HG02943 (cell line): ENCODE data around the gene SCAPER.

Source experiments
- ATAC-seq: cut with Tn5 transposase; IDR thresholded peaks from one replicate; pipeline ENCODE4 v1.9.1; 2021; ENCODE audit warnings: mild to moderate bottlenecking, low read depth, moderate library complexity; ENCODE audit not compliant: unreplicated experiment

SCAPER gene

DNA sequence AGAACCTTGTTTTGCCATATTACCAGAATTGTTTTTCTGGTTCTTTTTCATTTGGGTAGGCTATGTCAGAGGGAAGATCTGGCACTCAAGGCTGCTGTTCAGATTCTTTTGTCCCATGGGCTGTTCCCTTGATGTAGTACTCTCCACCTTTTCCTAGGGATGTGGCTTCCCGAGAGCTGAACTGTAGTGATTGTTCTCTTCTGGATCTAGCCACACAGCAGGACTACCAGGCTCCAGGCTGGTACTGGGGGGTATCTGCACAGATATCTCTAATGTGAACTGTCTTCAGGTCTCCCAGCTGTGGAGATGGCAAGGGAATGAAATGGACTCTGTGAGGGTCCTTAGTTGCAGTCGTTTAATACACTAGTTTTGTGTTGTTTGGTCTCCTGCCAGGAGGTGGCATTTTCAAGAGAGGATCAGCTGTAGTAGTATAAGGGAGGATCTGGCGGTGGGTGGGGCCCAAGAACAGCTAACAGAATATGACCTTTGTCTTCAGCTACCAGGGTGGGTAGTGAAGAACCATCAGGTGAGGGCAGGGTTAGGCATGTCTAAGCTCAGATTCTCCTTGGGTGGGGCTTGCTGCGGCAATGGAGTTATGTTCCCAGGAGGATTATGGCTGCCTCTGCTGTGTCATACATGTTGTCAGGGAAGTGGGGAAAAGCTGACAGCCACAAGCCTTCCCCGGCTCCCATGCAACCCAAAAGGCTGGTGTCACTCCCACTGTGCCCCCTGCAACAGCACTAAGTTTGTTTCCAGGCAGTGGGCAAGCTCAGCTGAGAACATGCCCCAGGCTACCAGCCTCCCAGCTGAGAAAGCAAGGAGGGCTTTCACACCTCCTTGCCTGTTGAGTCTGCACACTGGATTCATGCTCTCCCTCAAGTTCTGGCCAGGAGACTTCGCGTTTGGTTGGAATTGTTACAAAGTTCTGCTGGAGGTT is 316.1 kb downstream of the SCAPER start:
- no peak for ATAC-seq

DNA sequence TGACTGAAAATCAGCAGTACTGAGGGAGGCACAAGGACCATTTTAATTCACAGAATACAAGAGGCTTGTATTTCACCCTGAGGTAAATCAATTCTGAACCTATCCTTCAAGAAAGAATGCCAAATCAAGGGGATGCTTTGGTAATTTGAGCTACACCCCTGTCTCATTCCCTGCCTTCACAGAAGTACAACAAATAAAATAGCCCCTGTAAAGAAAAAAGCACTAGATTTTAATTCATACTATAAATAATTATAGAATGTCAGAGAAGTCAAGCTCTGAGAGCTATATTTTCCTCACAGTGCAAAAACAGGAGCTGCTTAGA is 319.6 kb downstream of the SCAPER start:
- no peak for ATAC-seq

- no peak for ATAC-seq
These were observed 320.1 kb downstream of the SCAPER start for GRCh38 chr15:76584868-76585575.

DNA sequence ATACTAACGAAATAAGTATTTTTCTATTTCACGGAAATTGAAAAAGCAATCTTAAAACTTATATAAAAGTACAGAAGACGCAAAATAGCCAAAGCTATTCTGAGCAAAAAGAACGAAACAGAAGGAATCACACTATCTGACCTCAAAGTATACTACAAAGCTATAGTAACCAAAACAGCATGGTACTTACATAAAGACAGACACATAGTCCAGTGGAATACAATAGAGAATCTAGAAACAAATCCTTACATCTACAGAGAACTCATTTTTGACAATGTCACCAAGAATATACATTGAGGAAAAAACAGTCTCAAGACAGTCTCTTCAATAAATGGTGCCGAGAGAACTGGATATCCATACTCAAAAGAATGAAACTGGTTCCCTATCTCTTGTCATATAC is 322.6 kb downstream of the SCAPER start:
- ATAC-seq = no peak

DNA sequence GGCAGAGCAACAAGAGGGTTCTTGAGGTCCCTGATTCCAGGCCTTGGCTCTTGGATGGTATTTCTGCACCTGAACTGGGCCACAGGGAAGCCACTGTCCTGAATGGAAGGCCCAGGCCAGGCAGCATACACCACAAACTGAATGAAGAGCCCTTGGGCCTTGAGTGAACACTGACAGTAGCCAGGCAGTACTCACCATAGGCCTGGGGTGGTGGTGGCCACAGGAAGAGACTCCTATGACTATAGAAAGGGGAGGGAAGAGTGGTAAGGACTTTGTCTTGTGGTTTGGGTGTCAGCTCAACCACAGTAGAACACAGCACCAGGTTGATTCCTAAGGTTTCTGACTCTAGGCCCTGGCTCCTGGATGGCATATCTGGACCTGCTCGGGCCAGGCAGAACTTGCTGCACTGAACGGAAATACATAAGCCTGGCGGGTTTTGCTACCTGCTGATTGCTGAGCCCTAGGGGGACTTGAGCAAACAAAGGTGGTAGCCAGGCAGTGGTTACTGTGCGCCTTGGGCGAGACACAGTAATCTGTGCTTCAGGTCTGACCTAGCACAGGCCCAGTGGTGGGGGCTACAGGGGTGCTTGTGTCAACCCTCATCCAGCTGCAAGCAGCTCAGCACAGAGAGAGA is 327.1 kb downstream of the SCAPER start:
- ATAC-seq = no peak

DNA sequence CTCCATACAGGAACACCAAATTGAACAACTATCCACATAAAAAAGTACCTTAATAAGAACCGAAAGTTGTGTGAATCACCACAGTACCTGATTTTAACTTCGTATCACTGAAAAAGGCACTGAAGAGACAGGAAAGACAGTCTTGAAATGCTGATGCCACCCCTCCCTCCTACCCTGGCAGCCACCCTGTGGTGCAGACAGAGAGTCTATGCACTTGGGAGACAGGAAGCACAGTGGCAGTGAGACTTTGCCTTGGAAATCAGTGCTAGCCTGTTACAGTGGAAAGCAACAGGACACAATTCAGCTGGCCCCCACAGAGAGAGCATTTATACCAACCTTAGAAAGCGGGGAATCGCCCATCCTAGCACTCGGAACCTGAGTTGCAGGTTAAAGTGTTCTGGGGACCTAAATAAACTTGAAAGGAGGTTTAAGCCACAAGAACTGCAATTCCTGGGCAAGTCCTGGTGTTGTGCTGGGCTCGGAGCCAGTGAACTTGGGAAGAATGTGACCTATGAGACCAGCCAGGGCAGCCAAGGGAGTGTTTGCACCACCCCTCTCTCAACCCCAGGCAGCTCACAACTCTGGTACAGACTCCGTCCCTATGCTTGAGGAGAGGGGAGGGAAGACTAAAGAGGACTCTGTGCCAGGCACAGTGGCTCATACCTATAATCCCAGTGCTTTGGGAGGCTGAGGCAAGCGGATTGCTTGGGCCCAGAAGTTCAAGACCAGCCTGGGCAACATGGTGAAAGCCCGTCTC is 328.4 kb downstream of the SCAPER start:
- ATAC-seq = no peak

- ATAC-seq = no peak
These were observed 329.5 kb downstream of the SCAPER start for GRCh38 chr15:76575679-76576078.

DNA sequence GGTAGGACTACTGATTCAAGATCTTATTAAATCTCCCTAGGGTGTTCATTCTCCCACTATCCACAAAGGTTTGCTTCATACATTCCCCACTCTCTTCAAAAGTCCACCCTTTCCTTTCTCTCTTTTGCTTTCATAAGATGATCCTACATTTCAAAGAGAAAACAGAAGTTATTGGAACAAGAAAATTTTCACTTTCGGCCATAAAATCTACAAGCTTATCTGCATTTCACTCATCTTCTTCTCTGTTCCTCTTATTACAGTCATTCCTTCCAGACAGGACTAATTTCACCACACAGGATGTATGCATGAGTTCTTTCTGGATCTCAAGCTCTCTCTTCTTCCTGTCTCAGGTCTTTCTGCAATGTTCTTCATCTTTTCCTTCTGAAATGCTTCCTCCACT is 329.9 kb downstream of the SCAPER start:
- ATAC-seq = no peak

- no peak for ATAC-seq
These were observed 332.2 kb downstream of the SCAPER start for GRCh38 chr15:76572983-76573314.

GRCh38 chr15:76566276-76566675 is 338.9 kb downstream of the SCAPER start:
- ATAC-seq = no peak

- no peak for ATAC-seq
These were observed 339.8 kb downstream of the SCAPER start for GRCh38 chr15:76565366-76565765.

GRCh38 chr15:76555247-76555646 is 349.9 kb downstream of the SCAPER start:
- no peak for ATAC-seq

DNA sequence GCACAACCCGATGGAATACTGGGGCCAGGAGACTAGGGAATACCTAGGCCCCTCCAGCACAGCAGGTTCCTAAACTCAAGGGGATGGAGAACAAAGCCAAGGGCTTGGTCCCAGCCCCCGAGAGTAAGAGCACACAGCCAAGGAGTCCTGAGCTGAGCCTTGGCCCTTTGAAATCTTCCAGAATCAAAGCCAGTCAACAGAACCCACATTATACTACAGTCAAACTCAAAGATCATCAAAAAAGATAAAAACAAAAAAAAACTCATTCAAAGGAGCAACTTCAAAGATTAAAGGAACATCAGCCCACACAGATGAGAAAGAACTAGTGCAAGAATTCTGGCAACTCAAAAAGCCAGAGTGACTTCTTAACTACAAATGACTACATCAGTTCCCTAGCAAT is 351.6 kb downstream of the SCAPER start:
- no peak for ATAC-seq

DNA sequence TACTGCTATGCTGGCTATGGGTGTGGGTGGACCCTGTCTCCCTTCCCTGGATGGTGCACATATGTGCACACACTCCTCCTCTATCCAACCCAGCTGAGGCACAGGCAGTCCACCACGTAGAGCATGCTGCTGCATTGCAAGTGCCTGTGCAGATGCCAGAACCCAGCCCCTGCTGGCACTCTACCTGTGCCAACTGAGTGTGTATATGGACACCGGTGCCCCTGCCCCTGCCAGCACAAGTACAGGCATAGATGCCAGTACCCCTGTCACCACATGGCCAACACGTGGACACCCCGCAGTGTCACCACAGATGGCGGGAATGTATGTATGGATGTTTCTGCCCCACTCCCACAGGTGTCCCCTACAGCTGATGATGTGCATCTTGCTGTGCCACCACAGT is 352.0 kb downstream of the SCAPER start:
- ATAC-seq = no peak

DNA sequence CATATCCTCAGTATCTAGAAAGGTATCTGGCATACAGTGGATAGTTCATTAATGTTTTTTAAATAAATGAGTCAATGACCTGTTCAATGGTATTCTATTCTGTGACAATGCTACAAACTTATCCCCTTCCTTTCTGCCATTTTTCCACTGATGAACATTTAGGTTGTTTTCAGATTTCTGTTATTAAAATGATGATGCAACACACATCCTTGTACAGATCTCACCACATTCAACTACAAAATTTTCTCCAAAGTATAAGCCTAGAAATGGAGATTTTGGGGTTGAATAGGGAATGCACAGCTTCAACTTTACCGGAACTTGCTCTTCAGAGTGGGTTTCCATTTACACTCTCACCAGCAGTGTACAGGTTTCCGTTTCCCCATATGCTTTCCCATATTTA is 358.3 kb downstream of the SCAPER start:
- ATAC-seq = no peak

- ATAC-seq = no peak
These were observed 371.1 kb downstream of the SCAPER start for GRCh38 chr15:76533995-76534394.

GRCh38 chr15:76533060-76533820 is 371.9 kb downstream of the SCAPER start:
- ATAC-seq = no peak

DNA sequence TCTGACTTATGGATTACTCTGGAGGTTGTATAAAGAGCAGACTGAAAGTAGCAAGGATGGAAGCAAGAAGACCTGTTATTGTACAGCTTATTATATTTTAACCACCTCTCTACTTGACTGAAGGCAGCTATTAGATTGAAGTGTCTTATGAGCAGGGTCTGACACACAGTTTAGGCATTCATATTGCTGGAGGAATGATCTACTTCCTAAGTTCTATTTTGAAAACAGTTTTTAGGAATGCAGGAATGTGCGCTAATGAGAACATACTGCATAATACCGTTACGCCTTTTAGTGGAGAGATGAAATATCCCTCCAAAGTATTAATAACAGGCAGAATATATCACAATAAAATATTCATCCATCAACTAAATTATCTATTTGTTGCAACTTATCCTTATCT is 375.2 kb downstream of the SCAPER start:
- no peak for ATAC-seq

DNA sequence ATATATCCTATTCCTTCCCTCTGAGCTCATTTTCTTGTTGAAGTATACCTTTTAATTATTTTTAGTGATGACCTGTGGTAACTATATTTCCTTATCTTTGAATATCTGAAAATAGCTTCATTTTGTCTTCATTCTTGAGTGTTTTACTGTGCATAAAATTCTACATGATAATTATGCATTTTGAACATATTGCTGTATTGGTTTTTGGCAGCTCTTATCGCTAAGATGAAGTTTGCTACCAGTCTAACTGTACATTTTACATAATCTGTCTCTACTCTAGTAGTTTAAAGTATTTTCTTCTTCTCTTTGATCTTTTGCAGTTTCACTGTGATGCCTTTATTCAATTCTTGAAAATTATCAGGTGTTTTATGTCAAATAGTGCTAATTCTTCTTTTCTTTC is 379.0 kb downstream of the SCAPER start:
- ATAC-seq = no peak

GRCh38 chr15:76517910-76518309 is 387.2 kb downstream of the SCAPER start:
- no peak for ATAC-seq
